Spinal cord (tissue), 10 donors: ENCODE measurements around the gene ZMYND19. TPM values are rescaled to one million over a fixed set of nuclear protein-coding genes. Genes with fewer than 3 reads are reported as not detected.

Experiments used
- DNase-seq, 6 donors: peaks; one replicate each; pipeline versions ENCODE4 v3.0.0 to v3.0.0-alpha.2; 2013 to 2015; ENCODE audit warnings: low spot score in 6 of 6, low read depth in 4 of 6
- H3K27ac ChIP-seq: one replicate; pipeline ENCODE4 v1.5.1; 2013; ENCODE audit warnings: low read depth, low read length, control low read depth
- H3K27me3 ChIP-seq: one replicate; pipeline ENCODE4 v1.6.1; 2013; ENCODE audit warnings: low read length; ENCODE audit not compliant: control insufficient read depth, insufficient read depth
- H3K36me3 ChIP-seq: one replicate; pipeline ENCODE4 v1.6.1; 2013; ENCODE audit warnings: low read length; ENCODE audit not compliant: control insufficient read depth, insufficient read depth
- H3K4me1 ChIP-seq: one replicate; pipeline ENCODE4 v1.6.1; 2013; ENCODE audit warnings: low read length; ENCODE audit not compliant: control insufficient read depth, insufficient read depth
- H3K4me3 ChIP-seq: one replicate; pipeline ENCODE4 v1.5.1; 2013; ENCODE audit warnings: low read depth, low read length, control low read depth
- H3K9me3 ChIP-seq: one replicate; pipeline ENCODE4 v1.6.1; 2013; ENCODE audit warnings: low read length; ENCODE audit not compliant: control insufficient read depth, insufficient read depth
- WGBS: methylation state at CpG from one replicate; pipeline ENCODE4 v1.1.5; 2013; ENCODE audit warnings: missing lambda C conversion rate; ENCODE audit not compliant: insufficient coverage; 5-methylcytosine and 5-hydroxymethylcytosine counted together
- long read RNA-seq, 4 donors: transcript quantifications; one replicate each; lab custom pipeline, GENCODE V29; 2026
- polyA plus RNA-seq, 2 donors: library from polyadenylated mRNA; unstranded; fragments of 120-200 nt; gene quantifications; one replicate each; pipeline ENCODE4 v1.2.1, GENCODE V29; 2013; ENCODE audit not compliant: insufficient read length in 2 of 2
- total RNA-seq, 2 donors: library from RNA; depleted of rRNA in 1 of 2; stranded (reverse); fragments of 120-200 nt in 1 of 2; fragments of >200 nt in 1 of 2; gene quantifications; one replicate each; pipeline versions ENCODE4 v1.2.3 to v1.2.4, GENCODE V29; 2013 to 2014
- donor health status: healthy.

The ZMYND19 gene
- total RNA-seq (10 to 100 TPM; 10.2 to 28.5 TPM), polyA plus RNA-seq (10 to 100 TPM; 39.9 to 41.8 TPM)
- long read RNA-seq, donor 1, transcript ZMYND19-201 (6 exons, 1,375 nt), result major isoform, 27 of 27 reads
- long read RNA-seq, donor 1, partial matches to known transcripts, result 0 of 27 reads
- long read RNA-seq, donor 1, other reads (novel, unspliced or antisense), result 0 of 27 reads
- long read RNA-seq, donor 2, transcript ZMYND19-201 (6 exons, 1,375 nt), result major isoform, 11 of 16 reads
- long read RNA-seq, donor 2, partial matches to known transcripts, result 5 of 16 reads
- long read RNA-seq, donor 2, other reads (novel, unspliced or antisense), result 0 of 16 reads
- long read RNA-seq, donor 3, transcript ZMYND19-201 (6 exons, 1,375 nt), result major isoform, 14 of 14 reads
- long read RNA-seq, donor 3, partial matches to known transcripts, result 0 of 14 reads
- long read RNA-seq, donor 3, other reads (novel, unspliced or antisense), result 0 of 14 reads
- long read RNA-seq, donor 4, transcript ZMYND19-201 (6 exons, 1,375 nt), result major isoform, 12 of 22 reads
- long read RNA-seq, donor 4, partial matches to known transcripts, result 10 of 22 reads
- long read RNA-seq, donor 4, other reads (novel, unspliced or antisense), result 0 of 22 reads

- H3K4me1 ChIP-seq, result peaks cover 20% of the 10 kb centered on the region
- peak within 1 kb of the TSS; percentile 63 for H3K4me3 ChIP-seq
- no peak within 1 kb of the TSS for H3K27ac ChIP-seq
- no peaks in the 10 kb centered on the region for H3K27me3 ChIP-seq
- peak; percentile 70 to 97 (median 86) for DNase-seq
- no peaks in the 10 kb centered on the region for H3K9me3 ChIP-seq
- peaks cover 37% of the 10 kb centered on the region for H3K36me3 ChIP-seq
- WGBS, result under 1% methylated on average over 113 of the region's 113 CpGs
Measured at GRCh38 chr9:137590469-137591383, at the start of gene ZMYND19. ZMYND19 (minus strand) TSS chr9:137590512; CDS start chr9:137590263, 249 bp downstream.

- Histone ChIP-seq H3K27me3 (no peaks in the 10 kb centered on the region), H3K9me3 (no peaks in the 10 kb centered on the region), H3K27ac (no peak overlapping the region), H3K4me3 (no peak overlapping the region), H3K4me1 (no peaks in the 10 kb centered on the region), H3K36me3 (peaks cover 22% of the 10 kb centered on the region)
- 98% methylated on average over 5 of the region's 12 CpGs for WGBS
- no peak for DNase-seq
Measured at GRCh38 chr9:137639303-137640051, 49.2 kb upstream of the ZMYND19 start.

- H3K27me3 ChIP-seq, result no peaks in the 10 kb centered on the region
- H3K27ac ChIP-seq, result no peak overlapping the region
- no peaks in the 10 kb centered on the region for H3K9me3 ChIP-seq
- no peak for DNase-seq
- H3K36me3 ChIP-seq, result peaks cover 20% of the 10 kb centered on the region
- WGBS, result 91% methylated on average over 4 of the region's 6 CpGs
- H3K4me3 ChIP-seq, result no peak overlapping the region
- no peaks in the 10 kb centered on the region for H3K4me1 ChIP-seq
Measured at GRCh38 chr9:137638680-137639079, 48.4 kb upstream of the ZMYND19 start.

- peaks cover 4% of the 10 kb centered on the region for H3K36me3 ChIP-seq
- H3K4me1 ChIP-seq, result peaks cover 7% of the 10 kb centered on the region
- H3K27ac ChIP-seq, result no peak overlapping the region
- no peak overlapping the region for H3K4me3 ChIP-seq
- no peaks in the 10 kb centered on the region for H3K27me3 ChIP-seq
- DNase-seq, result no peak
- no peaks in the 10 kb centered on the region for H3K9me3 ChIP-seq
- 83% methylated on average over 4 of the region's 5 CpGs for WGBS
Measured at GRCh38 chr9:137634016-137634415, 43.7 kb upstream of the ZMYND19 start.

- peaks cover 12% of the 10 kb centered on the region for H3K4me1 ChIP-seq
- no peaks in the 10 kb centered on the region for H3K27me3 ChIP-seq
- DNase-seq, result no peak
- peaks cover 2% of the 10 kb centered on the region for H3K36me3 ChIP-seq
- no peak overlapping the region for H3K4me3 ChIP-seq
- 79% methylated on average over 12 of the region's 23 CpGs for WGBS
- H3K9me3 ChIP-seq, result no peaks in the 10 kb centered on the region
- H3K27ac ChIP-seq, result no peak overlapping the region
Measured at GRCh38 chr9:137632230-137633161, 42.2 kb upstream of the ZMYND19 start.

- 94% methylated on average over 13 of the region's 16 CpGs for WGBS
- H3K27ac ChIP-seq, result no peak overlapping the region
- H3K27me3 ChIP-seq, result no peaks in the 10 kb centered on the region
- peaks cover 2% of the 10 kb centered on the region for H3K36me3 ChIP-seq
- no peaks in the 10 kb centered on the region for H3K9me3 ChIP-seq
- H3K4me1 ChIP-seq, result peaks cover 12% of the 10 kb centered on the region
- no peak overlapping the region for H3K4me3 ChIP-seq
- DNase-seq, result no peak
Measured at GRCh38 chr9:137631345-137632229, 41.3 kb upstream of the ZMYND19 start.

- H3K4me3 ChIP-seq, result no peak overlapping the region
- H3K27ac ChIP-seq, result no peak overlapping the region
- no peaks in the 10 kb centered on the region for H3K9me3 ChIP-seq
- 86% methylated on average over 4 of the region's 4 CpGs for WGBS
- H3K36me3 ChIP-seq, result peaks cover 2% of the 10 kb centered on the region
- DNase-seq, result no peak
- H3K4me1 ChIP-seq, result peaks cover 12% of the 10 kb centered on the region
- no peaks in the 10 kb centered on the region for H3K27me3 ChIP-seq
Measured at GRCh38 chr9:137630679-137631078, 40.4 kb upstream of the ZMYND19 start.

- 100% methylated on average over 1 of the region's 1 CpG for WGBS
- H3K27ac ChIP-seq, result no peak overlapping the region
- H3K4me1 ChIP-seq, result peaks cover 12% of the 10 kb centered on the region
- no peaks in the 10 kb centered on the region for H3K9me3 ChIP-seq
- no peak for DNase-seq
- H3K36me3 ChIP-seq, result peaks cover 2% of the 10 kb centered on the region
- no peaks in the 10 kb centered on the region for H3K27me3 ChIP-seq
- H3K4me3 ChIP-seq, result no peak overlapping the region
Measured at GRCh38 chr9:137630126-137630525, 39.8 kb upstream of the ZMYND19 start.
